Esophagus squamous epithelium (tissue), 5 donors: Measurements from ENCODE around the gene CD82. TPM values are rescaled to one million over a fixed set of nuclear protein-coding genes. Genes with fewer than 3 reads are reported as not detected.

Experiments
- DNase-seq: peaks from one replicate; lab custom pipeline; 2025; lab: John Stamatoyannopoulos, UW
- H3K27ac ChIP-seq, 4 donors: fragments of 200-600 bp; sonication (generic); one replicate each; pipeline ENCODE4 v1.5.1; 2016 to 2019; ENCODE audit warnings: mild to moderate bottlenecking in 1 of 4
- H3K27me3 ChIP-seq, 4 donors: fragments of 200-600 bp; sonication (generic); 1 replicate in 3 of 4; 2 replicates in 1 of 4; pipeline versions ENCODE4 v1.5.1 to v1.6.0; 2017 to 2021; ENCODE audit warnings: antibody characterized with exemption in 1 of 4
- H3K36me3 ChIP-seq, 3 donors: fragments of 200-600 bp; sonication (generic); one replicate each; pipeline ENCODE4 v1.5.1; 2016 to 2019
- H3K4me1 ChIP-seq, 3 donors: fragments of 200-600 bp; sonication (generic); one replicate each; pipeline ENCODE4 v1.5.1; 2017 to 2019
- H3K4me3 ChIP-seq, 4 donors: fragments of 200-600 bp; sonication (generic); 1 replicate in 3 of 4; 2 replicates in 1 of 4; pipeline ENCODE4 v1.5.1; 2016 to 2019; ENCODE audit warnings: mild to moderate bottlenecking in 2 of 4, moderate library complexity in 1 of 4
- H3K9me3 ChIP-seq, 3 donors: fragments of 200-600 bp; sonication (generic); one replicate each; pipeline ENCODE4 v1.5.1; 2016 to 2019
- CTCF ChIP-seq, 6 experiments: fragments of 450-650 bp in 4 of 6; fragments of 200-600 bp in 2 of 6; sonication (generic) in 2 of 6; IDR thresholded peaks; one replicate each; pipeline ENCODE4 v1.5.1; 2016 to 2019; ENCODE audit warnings: antibody characterized with exemption in 6 of 6, mild to moderate bottlenecking in 4 of 6, moderate library complexity in 4 of 6
- POLR2A ChIP-seq, 4 donors: fragments of 450-650 bp; IDR thresholded peaks; one replicate each; pipeline ENCODE4 v1.6.1; 2017; ENCODE audit warnings: antibody characterized with exemption in 4 of 4, mild to moderate bottlenecking in 4 of 4, moderate library complexity in 3 of 4
- WGBS, 2 donors: methylation state at CpG; one replicate each; pipeline ENCODE4 v1.1.5; 2018; 5-methylcytosine and 5-hydroxymethylcytosine counted together
- intact Hi-C: fragments of 100-400 bp; cut with DNase I; formaldehyde crosslinking; loops from one replicate; pipeline ENCODE4 v1.15.0; 2022
- total RNA-seq, 4 donors: library from RNA; depleted of rRNA; stranded (reverse); fragments of >200 nt; gene quantifications; one replicate each; pipeline ENCODE4 v1.1.0, GENCODE V29; 2016
- donor health status: DM: yes; HTN: yes; CAD: no.

The CD82 gene
- total RNA-seq, 4 donors from 2014 or later = 70.9 to 137 (median 108) TPM

DNA sequence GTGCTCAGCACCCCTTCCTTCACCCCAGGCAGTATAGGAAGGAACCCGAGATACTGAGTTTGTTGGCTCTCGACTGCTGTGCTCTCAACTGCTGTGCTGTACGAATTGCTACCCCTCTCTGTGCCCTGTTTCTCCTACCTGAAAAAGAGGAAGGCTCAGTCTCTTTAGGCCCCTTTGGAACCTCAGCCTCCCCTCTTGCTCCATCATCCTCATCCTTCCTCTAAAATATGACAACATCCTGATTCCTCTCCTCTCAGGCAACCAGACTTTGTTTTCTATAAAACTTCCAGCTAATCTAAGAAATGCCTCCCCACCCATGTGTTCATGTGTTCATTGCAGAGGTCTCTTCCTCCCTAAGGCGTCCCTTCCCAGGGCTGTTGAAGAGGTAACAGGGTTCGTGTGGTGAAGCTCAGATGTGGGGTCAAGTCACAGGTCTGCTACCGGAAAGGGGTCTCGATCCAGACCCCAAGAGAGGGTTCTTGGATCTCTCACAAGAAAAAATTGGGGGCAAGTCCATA, 35.5 kb upstream of the CD82 start:
- Histone ChIP-seq H3K4me3 (no peak overlapping the region), H3K4me1 (no peaks in the 10 kb centered on the region), H3K36me3 (no peaks in the 10 kb centered on the region), H3K27ac (no peak overlapping the region), H3K9me3 (no peaks in the 10 kb centered on the region), H3K27me3 (peaks cover 0 to 11% (median 0%) of the 10 kb centered on the region in 4 donors)
- no peak for TF ChIP-seq CTCF (IDR thresholded peaks at IDR 0.05)
- no peak for TF ChIP-seq POLR2A (IDR thresholded peaks at IDR 0.05)
- intact Hi-C loops = loop anchor here (10.0 kb wide), 1 partner anchor 435 kb away; the partner anchor contains the start of gene EXT2
- DNase-seq = no peak
- 81 to 88% methylated on average over 7 of the region's 7 CpGs for WGBS, 2 donors

- Histone ChIP-seq H3K9me3 (no peaks in the 10 kb centered on the region), H3K36me3 (no peaks in the 10 kb centered on the region), H3K27me3 (peaks cover 0 to 9% (median 0%) of the 10 kb centered on the region in 4 donors), H3K4me1 (no peaks in the 10 kb centered on the region), H3K27ac (no peak overlapping the region), H3K4me3 (no peak overlapping the region)
- intact Hi-C loops = loop anchor here (10.0 kb wide), 1 partner anchor 436 kb away; the partner anchor contains the start of gene EXT2
- 20 to 69% methylated on average over 4 to 7 of the region's 9 CpGs for WGBS, 2 donors
- DNase-seq = no peak
- TF ChIP-seq POLR2A (IDR thresholded peaks at IDR 0.05) (no peak), CTCF (IDR thresholded peaks at IDR 0.05) (no peak)
Measured at GRCh38 chr11:44530413-44531115, 34.9 kb upstream of the CD82 start.

DNA sequence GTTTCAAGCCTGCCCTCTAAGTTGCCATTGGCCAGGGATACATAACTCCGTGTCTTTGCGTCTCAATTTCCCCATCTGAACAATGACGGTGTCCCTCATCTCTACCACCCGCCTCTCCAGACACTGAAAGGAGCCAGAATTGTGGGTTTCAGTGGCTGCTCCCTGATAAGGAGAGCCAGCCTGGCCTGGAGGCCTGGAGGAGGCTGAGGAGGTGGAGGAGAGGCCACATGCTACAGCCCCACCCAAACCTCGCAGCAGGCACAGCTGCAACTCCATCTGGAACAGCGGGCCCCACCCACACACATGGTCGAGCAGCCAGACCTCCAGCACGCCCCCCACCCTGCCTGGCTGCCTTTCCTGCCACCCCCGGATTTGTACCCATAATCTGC, 34.4 kb upstream of the CD82 start:
- H3K4me1 ChIP-seq = no peaks in the 10 kb centered on the region
- no peak overlapping the region for H3K4me3 ChIP-seq
- no peak for DNase-seq
- no peaks in the 10 kb centered on the region for H3K36me3 ChIP-seq
- WGBS, 2 donors = 90% methylated on average over 4 of the region's 9 CpGs; no CpG with 5 or more reads in 1 of the 2 donors
- intact Hi-C loops = loop anchor here (10.0 kb wide), 1 partner anchor 436 kb away; the partner anchor contains the start of gene EXT2
- H3K27ac ChIP-seq = no peak overlapping the region
- TF ChIP-seq POLR2A (IDR thresholded peaks at IDR 0.05) (no peak), CTCF (IDR thresholded peaks at IDR 0.05) (no peak)
- peaks cover 0 to 4% (median 0%) of the 10 kb centered on the region in 4 donors for H3K27me3 ChIP-seq
- H3K9me3 ChIP-seq = no peaks in the 10 kb centered on the region

DNA sequence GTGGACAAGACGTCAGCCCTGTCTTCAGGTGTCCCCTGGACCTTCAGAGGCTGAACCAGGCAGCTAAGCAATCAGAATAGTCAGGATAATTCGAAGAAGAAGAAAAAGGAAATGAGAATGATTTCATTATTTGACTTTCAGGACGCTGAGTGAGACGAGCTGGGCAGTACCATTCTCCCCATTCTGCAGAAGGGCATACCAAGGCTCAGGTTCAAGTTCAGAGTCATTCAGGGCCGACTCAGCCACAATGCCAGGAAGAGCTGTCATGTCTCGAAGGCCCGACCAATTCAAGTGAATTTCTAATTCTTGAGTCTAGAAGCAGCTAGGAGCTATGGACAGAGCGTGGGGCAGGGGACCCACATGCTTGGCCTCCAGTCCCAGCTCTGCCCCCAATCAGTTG, 33.8 kb upstream of the CD82 start:
- DNase-seq = no peak
- WGBS, 2 donors = 68 to 70% methylated on average over 7 to 8 of the region's 8 CpGs
- TF ChIP-seq CTCF (IDR thresholded peaks at IDR 0.05) = no peak
- no peak for TF ChIP-seq POLR2A (IDR thresholded peaks at IDR 0.05)
- no peaks in the 10 kb centered on the region for H3K27me3 ChIP-seq
- no peaks in the 10 kb centered on the region for H3K36me3 ChIP-seq
- no peaks in the 10 kb centered on the region for H3K9me3 ChIP-seq
- no peaks in the 10 kb centered on the region for H3K4me1 ChIP-seq
- intact Hi-C loops = loop anchor here (10.0 kb wide), 1 partner anchor 437 kb away; the partner anchor contains the start of gene EXT2
- no peak overlapping the region for H3K27ac ChIP-seq
- no peak overlapping the region for H3K4me3 ChIP-seq

DNA sequence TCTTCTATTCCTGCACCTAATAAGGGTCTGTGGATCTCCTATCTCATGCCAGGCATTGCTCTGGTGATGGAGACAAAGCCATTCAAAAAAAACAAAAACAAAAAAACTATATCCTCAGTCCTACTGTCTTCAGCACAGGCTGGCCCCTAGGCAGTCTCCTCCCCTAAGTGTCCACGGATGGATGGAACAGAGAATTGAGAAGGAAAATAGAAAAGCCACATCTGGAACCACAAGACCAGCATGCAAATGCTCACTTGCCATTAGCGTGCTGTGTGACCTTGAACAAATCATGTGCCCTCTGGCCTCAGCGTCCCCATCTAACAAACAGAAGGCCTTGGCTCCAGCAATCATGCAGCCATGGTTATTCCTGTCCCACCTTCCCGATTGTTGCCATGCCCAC, 32.7 kb upstream of the CD82 start:
- H3K27me3 ChIP-seq = peaks cover 0 to 4% (median 0%) of the 10 kb centered on the region in 4 donors
- no peaks in the 10 kb centered on the region for H3K4me1 ChIP-seq
- no peak overlapping the region for H3K4me3 ChIP-seq
- TF ChIP-seq CTCF (IDR thresholded peaks at IDR 0.05) (no peak), POLR2A (IDR thresholded peaks at IDR 0.05) (no peak)
- 41 to 77% methylated on average over 4 of the region's 4 CpGs for WGBS, 2 donors
- intact Hi-C loops = loop anchor here (10.0 kb wide), 1 partner anchor 438 kb away; the partner anchor contains the start of gene EXT2
- H3K36me3 ChIP-seq = no peaks in the 10 kb centered on the region
- H3K27ac ChIP-seq = no peak overlapping the region
- H3K9me3 ChIP-seq = no peaks in the 10 kb centered on the region
- DNase-seq = no peak
